Breast epithelium (tissue), 3 donors: Measurements from ENCODE around the gene MT1B.

Experiments used
- CTCF ChIP-seq, 3 donors: fragments of 450-650 bp; IDR thresholded peaks; one replicate each; pipeline ENCODE4 v1.5.1; 2016 to 2017; ENCODE audit warnings: antibody characterized with exemption in 3 of 3, mild to moderate bottlenecking in 3 of 3, moderate library complexity in 3 of 3
- POLR2AphosphoS5 ChIP-seq, 3 donors: sonication (generic); formaldehyde crosslinking; IDR thresholded peaks; one replicate each; pipeline ENCODE4 v1.6.1; 2017; ENCODE audit warnings: antibody characterized with exemption in 3 of 3

- TF ChIP-seq CTCF (IDR thresholded peaks at IDR 0.05) (no peak), POLR2AphosphoS5 (IDR thresholded peaks at IDR 0.05) (peak in 1 of 3 donors; percentile 67)
Observed at GRCh38 chr16:56608876-56609462, 42.7 kb upstream of the MT1B start.
